ENCODE results near the gene PTGDR2. TPM values are rescaled to one million over a fixed set of nuclear protein-coding genes. Genes with fewer than 3 reads are reported as not detected.

The PTGDR2 gene
- total RNA-seq, 2 experiments from 2014 or later: 0.23 to 0.38 TPM

- Mint-ChIP-seq H3K9me3 (no peaks in the 10 kb centered on the region), H3K36me3 (ENCODE audit: low read depth) (no peaks in the 10 kb centered on the region), H3K27me3 (peaks cover 1% of the 10 kb centered on the region), H3K27ac (no peak overlapping the region), H3K4me1 (ENCODE audit: low read depth) (peaks cover 14% of the 10 kb centered on the region), H3K4me3 (no peak overlapping the region)
- no peak for TF ChIP-seq CTCF (IDR thresholded peaks at IDR 0.05)
- ChIA-PET POLR2A (interaction anchor here (0.9 to 1.1 kb wide), 2 partner anchors 9 to 18 kb away, joined by 3 to 4 read pairs; no protein-coding TSS in a partner anchor), CTCF (interaction anchor here (1.0 to 1.9 kb wide), 3 partner anchors 51 to 68 kb away, joined by 3 to 13 read pairs (median 4); no protein-coding TSS in a partner anchor)
- DNase-seq (no peak), ATAC-seq (no peak)
- intact Hi-C loops (cut with micrococcal nuclease): no loop called here
Observed at GRCh38 chr11:60836866-60837515, 18.8 kb downstream of the PTGDR2 start.

GRCh38 chr11:60835534-60835846 lies 20.3 kb downstream of the PTGDR2 start:
- DNase-seq (no peak), ATAC-seq (no peak)
- H3K4me3 Mint-ChIP-seq: no peak overlapping the region
- H3K27me3 Mint-ChIP-seq: peaks cover 1% of the 10 kb centered on the region
- TF ChIP-seq CTCF (IDR thresholded peaks at IDR 0.05): no peak
- no peak overlapping the region for H3K27ac Mint-ChIP-seq
- H3K9me3 Mint-ChIP-seq: no peaks in the 10 kb centered on the region
- H3K4me1 Mint-ChIP-seq (ENCODE audit: low read depth): peaks cover 5% of the 10 kb centered on the region
- CTCF ChIA-PET: interaction anchor here (1.1 kb wide), 1 partner anchor 52 kb away, joined by 3 read pairs; no protein-coding TSS in a partner anchor
- POLR2A ChIA-PET: interaction anchor here (0.8 kb wide), 1 partner anchor 76 kb away, joined by 3 read pairs; no protein-coding TSS in a partner anchor
- no peaks in the 10 kb centered on the region for H3K36me3 Mint-ChIP-seq (ENCODE audit: low read depth)
- intact Hi-C loops (cut with micrococcal nuclease): no loop called here

- H3K27me3 Mint-ChIP-seq: peaks cover 1% of the 10 kb centered on the region
- H3K4me3 Mint-ChIP-seq: no peak overlapping the region
- DNase-seq: no peak
- TF ChIP-seq CTCF (IDR thresholded peaks at IDR 0.05): no peak
- no peak for ATAC-seq
- peaks cover 5% of the 10 kb centered on the region for H3K4me1 Mint-ChIP-seq (ENCODE audit: low read depth)
- intact Hi-C loops (cut with micrococcal nuclease): no loop called here
- no peaks in the 10 kb centered on the region for H3K9me3 Mint-ChIP-seq
- no peak overlapping the region for H3K27ac Mint-ChIP-seq
- no peaks in the 10 kb centered on the region for H3K36me3 Mint-ChIP-seq (ENCODE audit: low read depth)
- ChIA-PET CTCF (interaction anchor here (1.1 kb wide), 1 partner anchor 52 kb away, joined by 3 read pairs; no protein-coding TSS in a partner anchor), POLR2A (interaction anchor here (0.8 kb wide), 1 partner anchor 77 kb away, joined by 3 read pairs; no protein-coding TSS in a partner anchor)
Observed at GRCh38 chr11:60834742-60835533, 20.8 kb downstream of the PTGDR2 start.

- no peaks in the 10 kb centered on the region for H3K36me3 Mint-ChIP-seq (ENCODE audit: low read depth)
- ChIA-PET POLR2A (interaction anchor here (0.7 to 1.8 kb wide), 5 partner anchors 11 to 73 kb away, joined by 3 to 4 read pairs (median 3); no protein-coding TSS in a partner anchor), CTCF (interaction anchor here (0.6 to 5.2 kb wide), 49 partner anchors 10 to 599 kb away, joined by 3 to 153 read pairs (median 5); partner anchors contain the start of genes CCDC86, PRPF19, PTGDR2 and TMEM109)
- H3K27me3 Mint-ChIP-seq: peaks cover 1% of the 10 kb centered on the region
- ATAC-seq (no peak), DNase-seq (no peak)
- TF ChIP-seq CTCF (IDR thresholded peaks at IDR 0.05): no peak
- peaks cover 2% of the 10 kb centered on the region for H3K4me1 Mint-ChIP-seq (ENCODE audit: low read depth)
- H3K9me3 Mint-ChIP-seq: no peaks in the 10 kb centered on the region
- H3K4me3 Mint-ChIP-seq: no peak overlapping the region
- no peak overlapping the region for H3K27ac Mint-ChIP-seq
- intact Hi-C loops (cut with micrococcal nuclease): loop anchor here (1.0 to 2.0 kb wide), 2 partner anchors 56 to 355 kb away; no protein-coding TSS in a partner anchor
Observed at GRCh38 chr11:60831501-60832079, 24.2 kb downstream of the PTGDR2 start.
